ENCODE results near the gene MRPL54. TPM values are rescaled to one million over a fixed set of nuclear protein-coding genes. Genes with fewer than 3 reads are reported as not detected.

MRPL54 gene
- total RNA-seq, 4 donors from 2014 or later = 47.6 to 93.8 (median 66.5) TPM

- TF ChIP-seq, protein P1, sequence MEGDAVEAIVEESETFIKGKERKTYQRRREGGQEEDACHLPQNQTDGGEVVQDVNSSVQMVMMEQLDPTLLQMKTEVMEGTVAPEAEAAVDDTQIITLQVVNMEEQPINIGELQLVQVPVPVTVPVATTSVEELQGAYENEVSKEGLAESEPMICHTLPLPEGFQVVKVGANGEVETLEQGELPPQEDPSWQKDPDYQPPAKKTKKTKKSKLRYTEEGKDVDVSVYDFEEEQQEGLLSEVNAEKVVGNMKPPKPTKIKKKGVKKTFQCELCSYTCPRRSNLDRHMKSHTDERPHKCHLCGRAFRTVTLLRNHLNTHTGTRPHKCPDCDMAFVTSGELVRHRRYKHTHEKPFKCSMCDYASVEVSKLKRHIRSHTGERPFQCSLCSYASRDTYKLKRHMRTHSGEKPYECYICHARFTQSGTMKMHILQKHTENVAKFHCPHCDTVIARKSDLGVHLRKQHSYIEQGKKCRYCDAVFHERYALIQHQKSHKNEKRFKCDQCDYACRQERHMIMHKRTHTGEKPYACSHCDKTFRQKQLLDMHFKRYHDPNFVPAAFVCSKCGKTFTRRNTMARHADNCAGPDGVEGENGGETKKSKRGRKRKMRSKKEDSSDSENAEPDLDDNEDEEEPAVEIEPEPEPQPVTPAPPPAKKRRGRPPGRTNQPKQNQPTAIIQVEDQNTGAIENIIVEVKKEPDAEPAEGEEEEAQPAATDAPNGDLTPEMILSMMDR (IDR thresholded peaks at IDR 0.05; ENCODE audit: low read depth) = no peak
These were observed 2.8 kb upstream of the MRPL54 start for GRCh38 chr19:3759482-3760254.

DNA sequence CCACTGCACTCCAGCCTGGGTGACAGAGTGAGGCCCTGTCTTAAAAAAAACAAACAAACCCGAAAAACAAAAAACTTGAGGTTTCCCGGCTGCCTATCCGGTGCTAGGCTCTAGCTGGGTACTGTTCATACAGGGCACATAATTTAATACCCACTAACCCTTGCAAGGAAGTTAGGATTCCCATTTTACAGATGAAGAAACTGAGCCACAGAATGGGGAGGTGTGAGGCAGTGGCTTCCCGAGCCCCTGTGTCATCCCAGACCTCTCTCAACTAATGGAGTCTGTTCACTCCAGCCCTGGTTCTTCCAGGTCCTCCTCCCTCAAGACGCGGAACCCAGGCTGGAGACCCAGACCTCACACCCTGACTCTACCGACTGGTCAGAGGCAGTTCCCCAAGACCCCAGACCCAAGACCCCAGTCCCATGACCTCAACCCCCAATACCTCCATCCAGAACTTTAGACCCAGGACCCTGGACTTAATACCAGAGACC lies 1.6 kb upstream of the MRPL54 start:
- TF ChIP-seq, protein P1 (IDR thresholded peaks at IDR 0.05; ENCODE audit: low read depth) = no peak

GRCh38 chr19:3761382-3762129 lies 926 bp upstream of the MRPL54 start, which contains the start of gene APBA3:
Gene APBA3 (minus strand): TSS chr19:3761692. CDS start chr19:3760264, 1,428 bp downstream.
- TF ChIP-seq, protein P1 (IDR thresholded peaks at IDR 0.05; ENCODE audit: low read depth) = no peak

DNA sequence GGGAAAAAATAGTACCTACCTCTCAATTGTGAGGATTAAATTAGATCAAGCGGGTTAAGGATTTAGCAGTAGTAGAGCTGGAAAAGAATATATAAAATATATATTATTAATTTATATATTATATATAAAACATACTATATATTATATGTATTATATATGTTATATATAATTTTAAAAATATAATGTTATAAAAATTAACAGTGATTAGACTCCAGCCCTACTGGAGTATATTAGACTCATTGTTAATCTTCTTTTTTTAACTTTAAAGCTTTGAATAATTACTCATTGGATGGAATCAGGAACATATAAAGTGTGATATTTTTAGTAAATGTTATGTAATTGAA lies 380 bp upstream of the MRPL54 start:
- TF ChIP-seq, protein P1 (IDR thresholded peaks at IDR 0.05; ENCODE audit: low read depth) = no peak

DNA sequence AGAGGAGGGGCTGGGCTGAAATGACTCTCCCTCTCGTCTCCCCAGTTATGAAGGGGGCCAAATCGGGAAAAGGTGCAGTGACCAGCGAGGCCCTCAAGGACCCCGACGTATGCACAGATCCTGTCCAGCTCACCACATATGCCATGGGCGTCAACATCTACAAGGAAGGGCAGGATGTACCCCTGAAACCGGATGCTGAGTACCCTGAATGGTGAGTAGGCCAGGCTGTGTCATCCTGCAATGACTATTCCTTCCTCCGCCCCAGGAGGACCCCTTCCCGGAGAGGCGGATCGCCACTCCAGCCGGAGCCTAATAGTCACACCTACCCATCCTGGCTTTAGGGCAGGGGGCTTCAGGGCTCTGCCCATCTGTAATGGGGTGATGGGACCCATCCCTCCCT lies 2.6 kb downstream of the MRPL54 start:
- TF ChIP-seq, protein P1 (IDR thresholded peaks at IDR 0.05; ENCODE audit: low read depth) = no peak

- TF ChIP-seq, protein P1 (IDR thresholded peaks at IDR 0.05; ENCODE audit: low read depth) = no peak
These were observed 4.0 kb downstream of the MRPL54 start for GRCh38 chr19:3766520-3766919.

GRCh38 chr19:3767050-3767449 lies 4.6 kb downstream of the MRPL54 start:
- TF ChIP-seq, protein P1 (IDR thresholded peaks at IDR 0.05; ENCODE audit: low read depth) = no peak

Data from subcutaneous adipose tissue (tissue), 4 donors.